Mesendoderm (in vitro differentiated cells): ENCODE measurements around the gene FAM120A. TPM values are rescaled to one million over a fixed set of nuclear protein-coding genes. Genes with fewer than 3 reads are reported as not detected.

Source experiments
- DNase-seq: peaks from one replicate; pipeline ENCODE4 v3.0.0; 2013
- H2AK5ac ChIP-seq: 2 replicates; pipeline ENCODE4 v1.6.1; 2013; ENCODE audit warnings: low read length, inconsistent platforms
- H2BK120ac ChIP-seq: 2 replicates; pipeline ENCODE4 v1.6.1; 2013; ENCODE audit warnings: low read depth, mild to moderate bottlenecking, low read length, moderate library complexity, mixed read lengths
- H2BK15ac ChIP-seq: replicated peaks from 2 replicates; pipeline ENCODE4 v1.6.1; 2013; ENCODE audit warnings: low read depth, mild to moderate bottlenecking, moderate library complexity
- H2BK5ac ChIP-seq: 2 replicates; pipeline ENCODE4 v1.6.1; 2013; ENCODE audit warnings: low read length, inconsistent platforms
- H3K18ac ChIP-seq: 2 replicates; pipeline ENCODE4 v1.6.1; 2013; ENCODE audit warnings: mild to moderate bottlenecking, low read length, mixed read lengths
- H3K23ac ChIP-seq: one replicate; pipeline ENCODE4 v1.6.1; 2013; ENCODE audit warnings: low read length
- H3K27ac ChIP-seq: 2 replicates; pipeline ENCODE4 v1.5.1; 2013; ENCODE audit warnings: low read depth, mild to moderate bottlenecking, inconsistent platforms, low read length, moderate library complexity
- H3K27me3 ChIP-seq: 2 replicates; pipeline ENCODE4 v1.6.1; 2013; ENCODE audit warnings: low read length, control low read depth, mild to moderate bottlenecking, inconsistent platforms; ENCODE audit not compliant: insufficient read depth, poor library complexity
- H3K36me3 ChIP-seq: 2 replicates; pipeline ENCODE4 v1.6.1; 2013; ENCODE audit warnings: low read length, inconsistent platforms; ENCODE audit not compliant: control insufficient read depth, insufficient read depth
- H3K4ac ChIP-seq: one replicate; pipeline ENCODE4 v1.6.1; 2013; ENCODE audit warnings: low read depth, mild to moderate bottlenecking, low read length, moderate library complexity
- H3K4me1 ChIP-seq: 2 replicates; pipeline ENCODE4 v1.6.1; 2013; ENCODE audit warnings: low read depth, low read length, inconsistent platforms; ENCODE audit not compliant: control insufficient read depth
- H3K4me2 ChIP-seq: 2 replicates; pipeline ENCODE4 v1.6.1; 2013; ENCODE audit warnings: low read length
- H3K4me3 ChIP-seq: 2 replicates; pipeline ENCODE4 v1.5.1; 2013; ENCODE audit warnings: mild to moderate bottlenecking, low read length
- H3K56ac ChIP-seq: one replicate; pipeline ENCODE4 v1.6.1; 2013; ENCODE audit warnings: low read length
- H3K79me1 ChIP-seq: 2 replicates; pipeline ENCODE4 v1.6.1; 2013; ENCODE audit warnings: low read length, inconsistent platforms
- H3K79me2 ChIP-seq: 2 replicates; pipeline ENCODE4 v1.6.1; 2013; ENCODE audit warnings: mild to moderate bottlenecking, low read length; ENCODE audit not compliant: control insufficient read depth, insufficient read depth
- H3K9ac ChIP-seq: 2 replicates; pipeline ENCODE4 v1.6.1; 2013; ENCODE audit warnings: low read length, inconsistent platforms
- H4K5ac ChIP-seq: one replicate; pipeline ENCODE4 v1.6.1; 2013; ENCODE audit warnings: low read length
- H4K8ac ChIP-seq: one replicate; pipeline ENCODE4 v1.6.1; 2013; ENCODE audit warnings: low read depth, mild to moderate bottlenecking, control low read depth, low read length, moderate library complexity
- WGBS: extraction: QIAGEN DNeasy Blood & Tissue Kit; methylation state at CpG from one replicate; pipeline ENCODE4 v1.1.7; 2013; ENCODE audit warnings: low lambda C conversion rate, missing lambda C conversion rate; ENCODE audit not compliant: insufficient coverage; ENCODE audit errors: extremely low coverage; 5-methylcytosine and 5-hydroxymethylcytosine counted together
- small RNA-seq: library from polyadenylated mRNA; stranded (forward); fragments of <200 nt; extraction: miRNeasy Mini kit (QIAGEN cat#:217004); gene quantifications from one replicate; pipeline ENCODE3, GENCODE V24; 2013; ENCODE audit not compliant: insufficient read depth

The FAM120A gene

DNA sequence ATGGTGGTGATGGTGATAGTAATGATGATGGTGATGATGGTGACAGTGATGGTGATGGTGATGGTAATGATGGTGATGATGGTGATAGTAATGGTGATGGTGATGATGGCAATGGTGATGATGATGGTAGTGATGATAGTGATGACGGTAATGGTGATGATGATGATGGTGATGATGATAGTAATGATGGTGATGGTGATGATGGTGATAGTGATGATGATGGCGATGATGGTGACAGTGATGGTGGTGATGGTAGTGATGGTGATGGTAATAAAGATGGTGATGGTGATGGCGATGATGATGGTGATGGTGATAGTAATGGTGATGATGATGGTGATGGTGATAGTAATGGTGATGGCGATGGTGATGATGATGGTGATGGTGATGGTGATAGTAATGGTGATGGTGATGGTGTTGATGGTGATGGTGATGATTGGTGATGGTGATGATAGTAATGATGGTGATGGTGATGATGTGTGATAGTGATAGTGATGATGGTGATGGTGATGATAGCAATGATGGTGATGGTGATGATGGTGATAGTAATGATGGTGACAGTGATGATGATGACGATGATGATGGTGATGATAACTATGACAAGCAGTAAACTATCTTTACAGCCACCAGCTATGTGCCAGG lies 163.5 kb downstream of the FAM120A start:
- Histone ChIP-seq H2AK5ac (no peak overlapping the region), H2BK120ac (no peak overlapping the region), H3K56ac (no peak overlapping the region), H3K23ac (no peak overlapping the region), H3K4ac (no peak overlapping the region), H4K5ac (no peak overlapping the region), H3K79me2 (no peaks in the 10 kb centered on the region), H3K4me3 (no peak overlapping the region), H4K8ac (no peak overlapping the region), H3K9ac (no peak overlapping the region), H3K4me1 (no peaks in the 10 kb centered on the region), H3K27ac (no peak overlapping the region), H3K18ac (no peak overlapping the region), H2BK15ac (no peak overlapping the region), H3K4me2 (no peak overlapping the region), H2BK5ac (no peak overlapping the region), H3K79me1 (peaks cover 15% of the 10 kb centered on the region), H3K27me3 (no peaks in the 10 kb centered on the region), H3K36me3 (no peaks in the 10 kb centered on the region)
- no CpG with 5 or more reads among the region's 5 CpGs for whole genome bisulfite sequencing
- DNase-seq = no peak

Small RNAs within 50 kb of the gene (small RNA-seq; reads per million reads assigned to genes)
- gene RF00019 = not detected
